Ectodermal cell (in vitro differentiated cells): ENCODE data around the gene ZNF385C.
"Not testable (repeated sequence)": the region's sequence is repeated elsewhere in the genome, so short reads cannot be mapped to it uniquely, and the experiment has no call there.

ENCODE experiments used
- H3K27ac ChIP-seq: 2 replicates; pipeline ENCODE4 v1.7.0; 2013; ENCODE audit warnings: mild to moderate bottlenecking, low read depth, low read length; ENCODE audit not compliant: insufficient read depth, poor library complexity, severe bottlenecking
- H3K27me3 ChIP-seq: 2 replicates; pipeline ENCODE4 v1.7.0; 2013; ENCODE audit warnings: mild to moderate bottlenecking, low read length; ENCODE audit not compliant: insufficient read depth, control insufficient read depth, poor library complexity, severe bottlenecking
- H3K36me3 ChIP-seq: one replicate; pipeline ENCODE4 v1.7.0; 2013; ENCODE audit warnings: low read length; ENCODE audit not compliant: control insufficient read depth, insufficient read depth
- H3K4me1 ChIP-seq: one replicate; pipeline ENCODE4 v1.7.0; 2013; ENCODE audit warnings: low read length; ENCODE audit not compliant: control insufficient read depth, insufficient read depth
- H3K4me3 ChIP-seq: 2 replicates; pipeline ENCODE4 v1.7.0; 2013; ENCODE audit warnings: low read depth, low read length, control low read depth; ENCODE audit not compliant: insufficient read depth
- H3K9me3 ChIP-seq: 2 replicates; pipeline ENCODE4 v1.7.0; 2013; ENCODE audit warnings: mild to moderate bottlenecking, low read length, moderate library complexity; ENCODE audit not compliant: control insufficient read depth
- WGBS, 2 experiments: methylation state at CpG; one replicate each; pipeline ENCODE4 v1.1.7; 2013; ENCODE audit warnings: missing lambda C conversion rate in 2 of 2; 5-methylcytosine and 5-hydroxymethylcytosine counted together

ZNF385C gene

GRCh38 chr17:42027961-42028790, 70.1 kb downstream of the ZNF385C start:
- H3K27ac ChIP-seq: peak overlapping the region; percentile 83
- H3K36me3 ChIP-seq: peaks cover 8% of the 10 kb centered on the region
- H3K4me1 ChIP-seq: peaks cover 35% of the 10 kb centered on the region
- peak overlapping the region; percentile 16 for H3K4me3 ChIP-seq
- H3K9me3 ChIP-seq: no peaks in the 10 kb centered on the region
- H3K27me3 ChIP-seq: no peaks in the 10 kb centered on the region
- whole genome bisulfite sequencing, 2 experiments: 15 to 20% methylated on average over 19 of the region's 19 CpGs

DNA sequence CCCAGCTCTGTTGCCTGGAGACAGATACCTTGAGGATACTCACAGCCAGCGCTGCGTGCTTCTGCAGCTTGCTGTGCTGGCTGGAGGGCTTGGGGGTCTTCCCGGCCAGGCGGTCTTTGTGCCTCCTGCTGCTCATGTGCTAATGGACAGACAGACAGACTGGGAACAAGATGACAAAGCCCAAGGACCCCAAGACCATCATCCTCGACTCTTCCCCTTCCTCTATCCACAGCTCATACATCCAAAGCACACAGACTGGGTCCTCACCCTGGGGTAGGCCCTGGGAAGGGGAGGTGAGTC, 70.7 kb downstream of the ZNF385C start:
- Histone ChIP-seq H3K27ac (peak overlapping the region; percentile 83), H3K4me3 (peak overlapping the region; percentile 16), H3K36me3 (peaks cover 13% of the 10 kb centered on the region), H3K27me3 (no peaks in the 10 kb centered on the region), H3K9me3 (no peaks in the 10 kb centered on the region), H3K4me1 (peaks cover 35% of the 10 kb centered on the region)
- 44 to 57% methylated on average over 5 of the region's 5 CpGs for WGBS, 2 experiments

DNA sequence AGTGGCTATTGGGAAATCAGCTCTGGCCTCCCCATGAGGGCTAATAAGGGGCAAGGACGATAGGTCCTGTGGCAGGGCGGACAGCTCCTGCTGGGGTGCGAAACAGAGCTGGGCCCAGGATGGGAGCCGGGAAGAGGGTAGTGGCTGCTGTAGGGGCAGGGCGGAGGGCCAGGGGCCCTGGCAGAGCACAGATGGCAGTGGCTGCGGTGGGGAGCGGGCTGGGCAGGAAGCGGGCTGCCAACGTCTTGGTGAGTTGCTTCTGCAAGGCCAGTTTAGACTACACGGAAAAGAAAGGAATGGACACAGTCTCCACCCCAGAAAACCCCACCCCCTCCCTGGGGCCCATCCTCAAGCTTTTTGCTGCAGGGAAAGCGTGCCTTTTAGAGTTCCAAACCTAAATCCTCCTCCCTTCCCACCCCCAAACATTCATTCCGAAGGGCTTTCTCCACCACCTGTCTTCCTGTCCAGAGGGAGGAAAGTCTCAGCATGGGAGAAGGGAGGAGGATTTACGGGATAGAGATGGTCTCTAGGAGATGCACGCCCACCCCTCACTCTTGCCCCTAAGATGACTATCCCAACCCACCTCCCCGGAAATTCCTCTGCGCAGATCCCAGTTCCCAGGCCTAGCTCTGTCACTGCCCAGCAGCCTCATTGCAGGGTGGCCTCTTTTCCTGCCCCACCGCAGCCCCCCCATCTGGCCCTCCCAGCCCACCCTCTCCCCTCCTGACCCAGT, 71.2 kb downstream of the ZNF385C start:
- Histone ChIP-seq H3K27me3 (no peaks in the 10 kb centered on the region), H3K9me3 (no peaks in the 10 kb centered on the region)
- 63 to 70% methylated on average over 15 to 17 of the region's 17 CpGs for WGBS, 2 experiments

GRCh38 chr17:42025936-42026335, 72.3 kb downstream of the ZNF385C start:
- H3K4me1 ChIP-seq: peaks cover 37% of the 10 kb centered on the region
- WGBS, 2 experiments: 97 to 99% methylated on average over 3 of the region's 3 CpGs
- no peaks in the 10 kb centered on the region for H3K27me3 ChIP-seq
- no peak overlapping the region for H3K4me3 ChIP-seq
- no peak overlapping the region for H3K27ac ChIP-seq
- H3K9me3 ChIP-seq: no peaks in the 10 kb centered on the region
- peaks cover 13% of the 10 kb centered on the region for H3K36me3 ChIP-seq

More for the DNA sequence above, 71.2 kb downstream of the ZNF385C start:
- peaks cover 35% of the 10 kb centered on the region for H3K4me1 ChIP-seq
- H3K27ac ChIP-seq: peak overlapping the region; percentile 52
- H3K4me3 ChIP-seq: no peak overlapping the region
- peaks cover 13% of the 10 kb centered on the region for H3K36me3 ChIP-seq

DNA sequence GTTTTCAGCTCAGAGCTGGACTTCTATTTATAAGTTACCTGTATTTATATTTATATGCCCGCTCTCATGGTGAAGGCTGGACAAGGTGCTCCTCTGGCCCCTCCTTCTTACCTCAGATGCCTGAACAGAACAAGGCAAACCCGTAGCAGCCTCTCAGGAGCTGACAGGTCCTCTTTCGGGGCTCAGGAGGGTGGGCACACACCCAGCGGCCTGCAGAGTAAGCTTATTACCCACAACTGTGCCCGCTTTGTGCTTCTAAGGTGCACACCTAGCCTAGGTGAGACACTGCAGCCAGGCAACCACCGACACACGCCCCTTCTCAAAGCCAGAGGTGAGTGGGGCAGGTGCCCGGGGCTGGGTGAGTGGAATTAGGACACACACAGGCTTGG, 73.1 kb downstream of the ZNF385C start:
- H3K27ac ChIP-seq: no peak overlapping the region
- no peak overlapping the region for H3K4me3 ChIP-seq
- H3K36me3 ChIP-seq: peaks cover 13% of the 10 kb centered on the region
- H3K9me3 ChIP-seq: no peaks in the 10 kb centered on the region
- 77 to 79% methylated on average over 8 of the region's 8 CpGs for WGBS, 2 experiments
- no peaks in the 10 kb centered on the region for H3K27me3 ChIP-seq
- H3K4me1 ChIP-seq: peaks cover 39% of the 10 kb centered on the region

- Histone ChIP-seq H3K4me1 (peaks cover 35% of the 10 kb centered on the region), H3K9me3 (no peaks in the 10 kb centered on the region), H3K36me3 (peaks cover 13% of the 10 kb centered on the region), H3K27me3 (no peaks in the 10 kb centered on the region), H3K4me3 (no peak overlapping the region), H3K27ac (no peak overlapping the region)
- WGBS, 2 experiments: 95 to 96% methylated on average over 15 of the region's 15 CpGs
Observed at GRCh38 chr17:42023524-42024349, 74.5 kb downstream of the ZNF385C start.

DNA sequence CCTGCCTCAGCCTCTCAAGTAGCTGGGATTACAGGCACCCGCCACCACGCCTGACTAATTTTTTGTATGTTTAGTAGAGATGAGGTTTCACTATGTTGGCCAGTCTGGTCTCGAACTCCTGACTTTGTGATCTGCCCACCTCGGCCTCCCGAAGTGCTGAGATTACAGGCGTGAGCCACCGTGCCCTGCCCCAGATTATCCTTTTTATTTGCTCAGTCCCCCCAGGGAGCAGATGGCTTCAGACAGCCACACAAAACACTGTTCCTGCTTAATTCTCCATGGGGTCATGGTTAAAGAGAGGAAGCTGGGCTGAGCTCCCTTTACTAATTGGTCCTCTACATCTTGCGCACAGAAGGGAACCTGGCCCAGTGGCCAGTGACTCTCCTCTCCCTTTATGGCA, 77.4 kb downstream of the ZNF385C start:
- peaks cover 15% of the 10 kb centered on the region for H3K4me1 ChIP-seq
- H3K27me3 ChIP-seq, H3K9me3 ChIP-seq, H3K27ac ChIP-seq: not testable (repeated sequence)
- H3K36me3 ChIP-seq: peaks cover 13% of the 10 kb centered on the region
- WGBS, 2 experiments: 87 to 92% methylated on average over 8 of the region's 8 CpGs
- peak overlapping the region; percentile 94 for H3K4me3 ChIP-seq

DNA sequence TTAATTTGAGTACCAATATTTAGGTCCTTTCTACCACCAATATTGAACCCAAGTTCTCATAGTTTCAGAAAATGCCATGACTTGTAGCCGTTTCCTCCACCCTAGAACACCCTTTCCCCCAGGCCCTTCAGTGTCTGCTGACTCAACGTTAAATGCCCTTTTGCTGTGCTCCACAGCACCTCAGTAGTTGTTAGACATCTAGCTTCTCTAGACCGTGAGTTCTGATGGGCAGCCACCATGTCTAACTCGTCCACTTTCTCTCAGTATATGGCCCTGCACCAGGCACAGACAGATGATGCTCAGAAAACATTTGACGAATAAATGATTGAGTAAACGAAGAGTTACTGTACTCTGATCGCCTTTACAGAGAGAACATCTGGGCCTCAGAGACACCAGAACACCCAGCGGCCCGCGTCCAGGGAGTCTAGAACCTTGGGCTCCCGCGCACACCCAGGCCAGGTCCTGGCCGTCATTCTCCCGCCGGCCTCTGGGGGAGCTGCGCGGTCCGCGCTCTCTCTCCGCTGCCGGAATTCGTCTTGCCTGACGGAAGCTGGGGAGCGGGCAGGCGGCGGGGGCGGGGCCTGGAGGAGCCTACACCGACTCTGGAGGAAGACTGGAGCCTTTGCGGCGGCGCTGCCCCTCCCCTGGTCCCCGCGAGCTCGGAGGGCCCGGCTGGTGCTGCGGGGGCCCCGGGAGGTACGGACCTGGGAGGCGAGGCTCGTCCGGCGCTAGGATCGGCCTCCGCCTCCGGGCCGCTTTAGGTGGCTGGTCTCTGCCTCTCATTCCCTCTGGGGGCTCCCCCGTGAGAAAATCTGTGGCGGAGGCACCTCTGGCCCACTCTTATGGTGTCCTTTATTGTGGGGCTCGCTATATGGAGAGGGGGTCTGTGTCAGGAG, 78.5 kb downstream of the ZNF385C start, which contains the start of gene NKIRAS2:
Gene NKIRAS2 (plus strand): TSS at position 582 of the 896 bp plus-strand sequence. CDS start 1,488 bp downstream, outside the sequence.
- H3K4me1 ChIP-seq: peaks cover 17% of the 10 kb centered on the region
- peak within 1 kb of the TSS; percentile 11 for H3K27ac ChIP-seq
- peaks cover 13% of the 10 kb centered on the region for H3K36me3 ChIP-seq
- peak within 1 kb of the TSS; percentile 94 for H3K4me3 ChIP-seq
- H3K9me3 ChIP-seq: no peaks in the 10 kb centered on the region
- no peaks in the 10 kb centered on the region for H3K27me3 ChIP-seq
- WGBS, 2 experiments: 10 to 11% methylated on average over 49 of the region's 49 CpGs

DNA sequence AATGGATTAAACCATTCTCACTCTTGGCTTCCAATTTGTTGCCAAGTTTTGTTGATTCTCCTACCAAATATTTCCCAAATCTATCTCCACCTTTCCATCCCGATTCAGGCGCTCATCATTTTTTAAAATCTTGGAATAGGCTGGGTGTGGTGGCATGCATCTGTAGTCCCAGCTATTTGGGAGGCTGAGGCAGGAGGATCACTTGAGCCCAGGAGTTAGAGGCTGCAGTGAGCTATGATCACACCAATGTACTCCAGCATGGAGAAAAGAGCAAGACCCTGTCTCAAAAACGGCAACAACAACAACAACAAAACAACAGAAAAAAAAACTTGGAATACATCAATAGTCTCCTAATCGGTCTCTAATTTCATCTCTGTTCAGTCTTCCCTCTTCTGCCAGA, 79.3 kb downstream of the ZNF385C start:
- H3K27ac ChIP-seq: no peak overlapping the region
- H3K4me1 ChIP-seq: peaks cover 17% of the 10 kb centered on the region
- H3K9me3 ChIP-seq: no peaks in the 10 kb centered on the region
- H3K36me3 ChIP-seq: peaks cover 13% of the 10 kb centered on the region
- 89 to 97% methylated on average over 4 of the region's 4 CpGs for WGBS, 2 experiments
- H3K27me3 ChIP-seq: no peaks in the 10 kb centered on the region
- H3K4me3 ChIP-seq: no peak overlapping the region
